ENCODE results near the gene VAV2.

GRCh38 chr9:133788045-133788818 lies 203.9 kb downstream of the VAV2 start:
- no peak for TF ChIP-seq CTCF (conservative IDR thresholded peaks at IDR 0.05)
- no peak for TF ChIP-seq ZFX (IDR thresholded peaks at IDR 0.05)

Measured in C4-2B (cell line).